ENCODE data around the gene HLF. TPM values are rescaled to one million over a fixed set of nuclear protein-coding genes. Genes with fewer than 3 reads are reported as not detected.

The HLF gene
- total and polyA plus RNA-seq, 2 experiments from 2014 or later = 0.29 to 0.74 TPM

DNA sequence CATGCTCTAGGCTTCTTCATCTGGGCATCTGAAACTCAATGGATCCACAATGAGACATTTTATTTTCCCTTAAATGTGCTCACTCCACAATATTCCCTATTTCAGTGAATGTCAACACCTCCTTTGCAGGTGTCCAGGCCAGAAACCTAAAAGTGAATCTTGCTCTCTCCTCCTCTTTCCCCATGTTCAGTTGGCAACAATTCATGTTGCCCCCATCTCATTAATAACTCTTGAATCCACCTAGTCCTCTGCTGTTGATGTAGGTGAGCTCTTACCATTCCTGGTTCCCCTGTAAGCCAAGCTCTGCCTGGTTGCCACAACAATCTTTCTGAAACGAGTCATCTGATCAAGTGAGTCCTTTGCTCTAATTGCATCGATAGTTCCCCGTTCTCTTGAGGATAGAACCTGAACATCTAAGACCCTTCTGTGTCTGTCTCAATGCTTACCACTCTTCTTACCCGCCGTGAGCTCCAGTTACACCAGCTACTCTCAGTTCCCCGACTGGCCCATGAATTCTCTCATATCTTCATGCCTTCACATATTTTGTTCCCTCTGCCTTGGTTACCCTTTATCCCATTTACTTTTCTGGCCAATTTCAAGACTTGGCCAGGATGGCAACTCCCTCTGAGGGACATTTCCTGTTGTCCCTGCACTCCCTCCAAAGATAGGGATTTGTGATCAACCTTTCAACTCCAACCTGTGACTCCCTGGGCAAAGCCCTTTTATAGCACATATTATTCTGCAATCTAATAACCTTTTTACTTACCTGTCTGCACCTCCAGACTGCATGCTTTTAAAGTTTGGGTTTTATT lies 35.9 kb downstream of the HLF start:
- TF ChIP-seq, protein P1, sequence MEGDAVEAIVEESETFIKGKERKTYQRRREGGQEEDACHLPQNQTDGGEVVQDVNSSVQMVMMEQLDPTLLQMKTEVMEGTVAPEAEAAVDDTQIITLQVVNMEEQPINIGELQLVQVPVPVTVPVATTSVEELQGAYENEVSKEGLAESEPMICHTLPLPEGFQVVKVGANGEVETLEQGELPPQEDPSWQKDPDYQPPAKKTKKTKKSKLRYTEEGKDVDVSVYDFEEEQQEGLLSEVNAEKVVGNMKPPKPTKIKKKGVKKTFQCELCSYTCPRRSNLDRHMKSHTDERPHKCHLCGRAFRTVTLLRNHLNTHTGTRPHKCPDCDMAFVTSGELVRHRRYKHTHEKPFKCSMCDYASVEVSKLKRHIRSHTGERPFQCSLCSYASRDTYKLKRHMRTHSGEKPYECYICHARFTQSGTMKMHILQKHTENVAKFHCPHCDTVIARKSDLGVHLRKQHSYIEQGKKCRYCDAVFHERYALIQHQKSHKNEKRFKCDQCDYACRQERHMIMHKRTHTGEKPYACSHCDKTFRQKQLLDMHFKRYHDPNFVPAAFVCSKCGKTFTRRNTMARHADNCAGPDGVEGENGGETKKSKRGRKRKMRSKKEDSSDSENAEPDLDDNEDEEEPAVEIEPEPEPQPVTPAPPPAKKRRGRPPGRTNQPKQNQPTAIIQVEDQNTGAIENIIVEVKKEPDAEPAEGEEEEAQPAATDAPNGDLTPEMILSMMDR (IDR thresholded peaks at IDR 0.05; ENCODE audit: low read depth, low read length) = no peak
- no peak for DNase-seq (ENCODE audit: low read depth in 1 of 2, low spot score in 1 of 2)
- H3K9me3 ChIP-seq (ENCODE audit: low read depth) = no peaks in the 10 kb centered on the region
- H3K27ac ChIP-seq = no peak overlapping the region
- no peaks in the 10 kb centered on the region for H3K27me3 ChIP-seq
- no peaks in the 10 kb centered on the region for H3K36me3 ChIP-seq
- H3K4me1 ChIP-seq (ENCODE audit: low read depth) = no peaks in the 10 kb centered on the region
- no peak overlapping the region for H3K4me3 ChIP-seq

DNA sequence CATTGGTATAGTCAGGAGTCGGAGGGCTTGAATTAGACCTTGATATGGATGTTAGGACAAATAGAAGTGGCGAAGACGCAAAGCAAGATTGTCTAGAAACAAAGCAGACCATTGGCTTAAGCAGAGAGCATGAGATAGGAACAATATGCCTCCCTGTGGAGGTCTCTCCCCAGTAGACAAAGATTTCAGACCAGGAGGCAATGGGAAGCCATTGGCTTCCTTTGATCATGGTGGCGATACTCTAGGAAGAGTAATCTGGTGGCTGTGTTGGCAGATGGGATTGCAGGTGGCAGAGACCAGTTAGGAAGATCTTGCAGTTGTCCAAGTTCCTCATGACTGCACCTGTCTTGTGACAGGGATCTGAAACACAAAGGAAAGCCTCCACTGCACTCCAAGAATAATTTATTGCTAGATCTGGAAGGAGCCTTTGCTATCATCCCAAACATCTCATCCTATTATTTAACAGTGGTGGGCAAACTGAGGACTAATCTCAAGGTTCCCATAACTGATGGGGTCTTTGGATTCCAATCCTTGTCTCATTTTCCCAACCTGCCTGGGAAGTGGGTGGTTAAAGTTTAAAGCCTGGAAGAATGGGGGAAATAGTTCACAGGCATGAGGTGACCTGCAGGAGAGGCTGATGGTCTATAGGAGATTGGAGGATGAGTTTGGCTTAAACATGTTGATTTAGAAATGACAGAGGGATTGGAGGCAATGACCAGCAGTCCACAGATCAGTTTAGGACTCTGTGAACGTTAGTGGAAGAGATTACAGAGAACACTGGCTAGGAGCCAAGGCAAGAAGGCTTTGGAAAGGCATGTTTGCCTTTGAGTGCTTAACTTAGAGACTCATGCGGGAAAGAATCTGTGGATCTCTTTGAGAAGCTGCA lies 37.0 kb downstream of the HLF start:
- no peaks in the 10 kb centered on the region for H3K4me1 ChIP-seq (ENCODE audit: low read depth)
- no peaks in the 10 kb centered on the region for H3K27me3 ChIP-seq
- no peak overlapping the region for H3K27ac ChIP-seq
- H3K9me3 ChIP-seq (ENCODE audit: low read depth) = no peaks in the 10 kb centered on the region
- H3K4me3 ChIP-seq = no peak overlapping the region
- H3K36me3 ChIP-seq = no peaks in the 10 kb centered on the region
- TF ChIP-seq, protein P1 (IDR thresholded peaks at IDR 0.05; ENCODE audit: low read depth, low read length) = no peak
- peak; percentile 51 to 57 for DNase-seq (ENCODE audit: low read depth in 1 of 2, low spot score in 1 of 2)

DNA sequence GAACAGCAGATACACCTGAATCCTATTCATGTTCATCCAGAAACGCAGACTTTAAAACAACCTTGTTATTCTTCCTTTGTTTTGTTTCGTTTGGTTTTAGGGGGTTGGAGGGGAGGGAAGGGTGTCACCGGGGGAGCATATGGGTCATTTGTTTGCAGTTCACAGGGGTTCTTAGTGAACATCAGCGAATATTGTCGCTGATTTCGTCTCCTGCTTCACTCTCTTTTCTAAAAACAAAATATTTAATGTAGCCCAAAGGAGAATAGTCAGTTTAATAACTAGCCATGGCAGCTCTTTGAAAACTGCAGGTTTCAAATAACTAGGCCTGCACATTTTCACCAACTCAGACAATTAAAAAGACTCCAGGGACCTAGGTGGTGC lies 37.6 kb downstream of the HLF start:
- DNase-seq (ENCODE audit: low read depth in 1 of 2, low spot score in 1 of 2) = no peak
- H3K4me3 ChIP-seq = no peak overlapping the region
- no peak overlapping the region for H3K27ac ChIP-seq

DNA sequence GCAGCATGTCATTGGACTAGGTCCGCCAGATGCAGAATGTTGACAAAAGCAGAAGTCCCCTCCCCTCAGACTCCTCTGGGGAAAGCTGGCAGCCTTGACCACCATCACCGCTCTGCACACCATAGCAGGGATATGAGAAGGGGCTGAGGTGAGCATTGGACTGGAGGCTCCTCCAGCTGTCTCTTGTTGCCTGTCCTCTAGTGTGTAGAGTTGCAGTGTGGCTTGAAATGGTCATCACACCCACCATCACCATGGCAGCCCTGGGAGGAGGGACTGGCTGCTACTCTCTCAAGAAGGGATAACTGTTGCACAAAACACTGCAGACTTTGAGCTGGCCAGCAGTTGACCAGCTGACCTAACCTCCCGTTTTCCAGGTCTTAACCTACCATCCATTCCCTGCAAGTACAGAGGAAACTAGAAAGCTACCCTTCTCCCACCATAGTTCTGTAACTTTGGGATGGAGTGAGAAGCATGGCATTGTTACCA lies 38.3 kb downstream of the HLF start:
- H3K36me3 ChIP-seq = no peaks in the 10 kb centered on the region
- H3K4me1 ChIP-seq (ENCODE audit: low read depth) = no peaks in the 10 kb centered on the region
- H3K27ac ChIP-seq = no peak overlapping the region
- no peaks in the 10 kb centered on the region for H3K9me3 ChIP-seq (ENCODE audit: low read depth)
- TF ChIP-seq, protein P1 (IDR thresholded peaks at IDR 0.05; ENCODE audit: low read depth, low read length) = no peak
- H3K4me3 ChIP-seq = no peak overlapping the region
- DNase-seq (ENCODE audit: low read depth in 1 of 2, low spot score in 1 of 2) = no peak
- no peaks in the 10 kb centered on the region for H3K27me3 ChIP-seq

More for the DNA sequence above, 37.6 kb downstream of the HLF start:
- H3K4me1 ChIP-seq (ENCODE audit: low read depth) = no peaks in the 10 kb centered on the region
- no peaks in the 10 kb centered on the region for H3K9me3 ChIP-seq (ENCODE audit: low read depth)
- TF ChIP-seq, protein P1 (IDR thresholded peaks at IDR 0.05; ENCODE audit: low read depth, low read length) = no peak
- no peaks in the 10 kb centered on the region for H3K36me3 ChIP-seq
- no peaks in the 10 kb centered on the region for H3K27me3 ChIP-seq

DNA sequence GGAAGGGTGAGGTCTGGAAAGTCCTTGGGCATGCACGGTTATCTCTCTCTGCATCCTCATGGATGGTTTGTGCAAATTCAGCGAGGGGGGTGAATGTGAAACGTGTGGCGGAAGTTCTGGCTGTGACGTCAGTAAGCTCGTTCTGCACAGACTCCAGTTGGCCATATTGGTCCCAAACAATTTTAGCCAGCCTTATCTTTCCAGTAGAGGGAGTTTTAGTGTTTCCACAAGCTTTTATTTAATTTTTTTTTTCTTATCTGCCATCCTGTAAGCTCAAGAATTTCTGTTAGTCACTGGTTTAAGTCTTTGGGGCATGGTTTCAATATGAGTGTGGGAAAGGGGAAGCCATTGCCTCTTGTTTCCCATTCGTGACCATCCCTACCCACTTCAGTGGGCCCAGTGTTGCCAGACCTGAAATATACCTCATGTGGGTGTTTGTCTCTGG lies 39.0 kb downstream of the HLF start:
- TF ChIP-seq, protein P1 (IDR thresholded peaks at IDR 0.05; ENCODE audit: low read depth, low read length) = peak; percentile 31
- H3K4me1 ChIP-seq (ENCODE audit: low read depth) = no peaks in the 10 kb centered on the region
- no peak overlapping the region for H3K4me3 ChIP-seq
- no peaks in the 10 kb centered on the region for H3K27me3 ChIP-seq
- no peak overlapping the region for H3K27ac ChIP-seq
- DNase-seq (ENCODE audit: low read depth in 1 of 2, low spot score in 1 of 2) = peak in 1 of 2 donors; percentile 46
- H3K36me3 ChIP-seq = no peaks in the 10 kb centered on the region
- H3K9me3 ChIP-seq (ENCODE audit: low read depth) = no peaks in the 10 kb centered on the region
